H9 (cell line): ENCODE data around the gene PLA1A. TPM values are rescaled to one million over a fixed set of nuclear protein-coding genes. Genes with fewer than 3 reads are reported as not detected.

ENCODE experiments used
- DNase-seq: peaks from one replicate; pipeline ENCODE4 v3.0.0-alpha.2; 2017
- H2AFZ ChIP-seq: one replicate; pipeline ENCODE4 v1.6.1; 2013; ENCODE audit warnings: mild to moderate bottlenecking, low read length, control low read depth, moderate library complexity
- H2AK5ac ChIP-seq: 2 replicates; pipeline ENCODE4 v1.6.1; 2013; ENCODE audit warnings: low read length, control low read depth, mixed read lengths; ENCODE audit not compliant: insufficient read length
- H2BK120ac ChIP-seq: one replicate; pipeline ENCODE4 v1.6.1; 2013; ENCODE audit warnings: low read depth, mild to moderate bottlenecking, low read length, control low read depth, inconsistent platforms; ENCODE audit not compliant: poor library complexity, severe bottlenecking
- H2BK12ac ChIP-seq: 2 replicates; pipeline ENCODE4 v1.6.1; 2013; ENCODE audit warnings: low read length, control low read depth, mixed read lengths, low read depth; ENCODE audit not compliant: insufficient read length
- H2BK15ac ChIP-seq: 2 replicates; pipeline ENCODE4 v1.6.1; 2013; ENCODE audit warnings: low read depth, low read length, control low read depth
- H2BK20ac ChIP-seq: one replicate; pipeline ENCODE4 v1.6.1; 2013; ENCODE audit warnings: low read depth, mild to moderate bottlenecking, low read length, control low read depth, inconsistent platforms; ENCODE audit not compliant: poor library complexity, severe bottlenecking
- H2BK5ac ChIP-seq: 2 replicates; pipeline ENCODE4 v1.6.1; 2013; ENCODE audit warnings: low read length, control low read depth, mixed read lengths; ENCODE audit not compliant: insufficient read length
- H3K14ac ChIP-seq: 2 replicates; pipeline ENCODE4 v1.6.1; 2013; ENCODE audit warnings: low read length, control low read depth; ENCODE audit not compliant: insufficient read depth
- H3K18ac ChIP-seq: 2 replicates; pipeline ENCODE4 v1.6.1; 2013; ENCODE audit warnings: low read depth, mild to moderate bottlenecking, mixed read lengths, low read length, control low read depth; ENCODE audit not compliant: insufficient read length
- H3K23ac ChIP-seq: 2 replicates; pipeline ENCODE4 v1.6.1; 2013; ENCODE audit warnings: low read length, control low read depth, mixed read lengths, low read depth; ENCODE audit not compliant: insufficient read length
- H3K23me2 ChIP-seq: 2 replicates; pipeline ENCODE4 v1.6.1; 2013; ENCODE audit warnings: low read depth, mild to moderate bottlenecking, mixed read lengths, low read length, control low read depth; ENCODE audit not compliant: insufficient read length, poor library complexity, severe bottlenecking
- H3K27ac ChIP-seq: 2 replicates; pipeline ENCODE4 v1.5.1; 2013; ENCODE audit warnings: low read length, control low read depth, mixed read lengths, low read depth; ENCODE audit not compliant: insufficient read length
- H3K27me3 ChIP-seq: 2 replicates; pipeline ENCODE4 v1.6.1; 2013; ENCODE audit warnings: low read length, control low read depth, inconsistent platforms; ENCODE audit not compliant: insufficient read depth
- H3K4ac ChIP-seq: 2 replicates; pipeline ENCODE4 v1.6.1; 2013; ENCODE audit warnings: low read depth, mild to moderate bottlenecking, control low read depth, inconsistent platforms, low read length, moderate library complexity
- H3K4me1 ChIP-seq: 2 replicates; pipeline ENCODE4 v1.6.1; 2013; ENCODE audit warnings: low read length, control low read depth, inconsistent platforms; ENCODE audit not compliant: insufficient read depth
- H3K4me2 ChIP-seq: 2 replicates; pipeline ENCODE4 v1.6.1; 2013; ENCODE audit warnings: low read length, control low read depth, mixed read lengths; ENCODE audit not compliant: insufficient read length, insufficient read depth
- H3K56ac ChIP-seq: 2 replicates; pipeline ENCODE4 v1.6.1; 2013; ENCODE audit warnings: low read depth, mild to moderate bottlenecking, mixed read lengths, low read length, control low read depth; ENCODE audit not compliant: insufficient read length
- H3K79me1 ChIP-seq: 2 replicates; pipeline ENCODE4 v1.6.1; 2013; ENCODE audit warnings: low read depth, mild to moderate bottlenecking, moderate library complexity, low read length, control low read depth, inconsistent platforms; ENCODE audit not compliant: insufficient read depth, poor library complexity, severe bottlenecking
- H3K79me2 ChIP-seq: 2 replicates; pipeline ENCODE4 v1.6.1; 2013; ENCODE audit warnings: low read length, control low read depth, inconsistent platforms; ENCODE audit not compliant: insufficient read depth
- H3K9ac ChIP-seq: 2 replicates; pipeline ENCODE4 v1.6.1; 2013; ENCODE audit warnings: low read length, control low read depth, mixed read lengths; ENCODE audit not compliant: insufficient read length; ENCODE audit errors: extremely low read depth
- H3K9me3 ChIP-seq: one replicate; pipeline ENCODE4 v1.6.1; 2013; ENCODE audit warnings: low read depth, low read length, inconsistent platforms; ENCODE audit not compliant: control insufficient read depth
- H3T11ph ChIP-seq: one replicate; pipeline ENCODE4 v1.6.1; 2013; ENCODE audit warnings: mild to moderate bottlenecking, low read length, control low read depth, inconsistent platforms
- H4K20me1 ChIP-seq: one replicate; pipeline ENCODE4 v1.6.1; 2013; ENCODE audit not compliant: control insufficient read depth, insufficient read length, insufficient read depth
- H4K5ac ChIP-seq: 2 replicates; pipeline ENCODE4 v1.6.1; 2013; ENCODE audit warnings: low read depth, mild to moderate bottlenecking, mixed read lengths, low read length, control low read depth; ENCODE audit not compliant: insufficient read length
- H4K8ac ChIP-seq: replicated peaks from 2 replicates; pipeline ENCODE4 v1.6.1; 2013; ENCODE audit warnings: low read length, control low read depth, mixed read lengths, low read depth; ENCODE audit not compliant: insufficient read length
- H4K91ac ChIP-seq: 2 replicates; pipeline ENCODE4 v1.6.1; 2013; ENCODE audit warnings: low read depth, mild to moderate bottlenecking, moderate library complexity, mixed read lengths, low read length, control low read depth; ENCODE audit not compliant: insufficient read length
- H3K27ac Mint-ChIP-seq, 3 experiments: 2 replicates in 2 of 3; 3 replicates in 1 of 3; pipeline ENCODE4 v1.8.0; 2020 to 2021; ENCODE audit warnings: mixed read lengths in 3 of 3, mild to moderate bottlenecking in 1 of 3, moderate library complexity in 1 of 3
- H3K27me3 Mint-ChIP-seq: 2 replicates; pipeline ENCODE4 v1.8.0; 2021; ENCODE audit warnings: low read depth, mild to moderate bottlenecking, moderate library complexity, mixed read lengths
- H3K36me3 Mint-ChIP-seq, 3 experiments: 2 replicates in 2 of 3; 3 replicates in 1 of 3; pipeline ENCODE4 v1.8.0; 2020 to 2021; ENCODE audit warnings: low read depth in 3 of 3, mixed read lengths in 3 of 3; ENCODE audit not compliant: insufficient read depth in 1 of 3
- H3K4me1 Mint-ChIP-seq, 2 experiments: 2 replicates each; pipeline ENCODE4 v1.8.0; 2020; ENCODE audit warnings: mixed read lengths in 2 of 2
- H3K4me3 Mint-ChIP-seq, 2 experiments: 2 replicates in 1 of 2; 3 replicates in 1 of 2; pipeline ENCODE4 v1.8.0; 2020 to 2021; ENCODE audit warnings: mild to moderate bottlenecking in 2 of 2, mixed read lengths in 2 of 2, moderate library complexity in 1 of 2
- H3K9me3 Mint-ChIP-seq, 2 experiments: 2 replicates in 1 of 2; 3 replicates in 1 of 2; pipeline ENCODE4 v1.8.0; 2020; ENCODE audit warnings: mild to moderate bottlenecking in 2 of 2, mixed read lengths in 2 of 2, moderate library complexity in 1 of 2
- CTCF ChIP-seq: fragments of 200-600 bp; sonication (generic); conservative IDR thresholded peaks from 3 replicates; pipeline ENCODE4 v1.8.0; 2021; ENCODE audit warnings: antibody characterized with exemption, mild to moderate bottlenecking
- WGBS: extraction: QIAGEN DNeasy Blood & Tissue Kit; methylation state at CpG from one replicate; pipeline ENCODE4 v1.1.7; 2013; ENCODE audit warnings: missing lambda C conversion rate, low lambda C conversion rate, mixed read lengths; ENCODE audit not compliant: insufficient read length; ENCODE audit errors: extremely low coverage; 5-methylcytosine and 5-hydroxymethylcytosine counted together
- total RNA-seq: library from RNA; stranded (reverse); gene quantifications from 2 replicates; pipeline ENCODE4 v1.2.1, GENCODE V29; 2021

Gene PLA1A
- total RNA-seq, 1 experiment from 2014 or later: not detected

- no peak for TF ChIP-seq CTCF
- WGBS: no CpG with 5 or more reads among the region's 1 CpG
- DNase-seq: no peak
- Histone ChIP-seq H3K79me2 (no peaks in the 10 kb centered on the region), H2BK20ac (no peak overlapping the region), H3K23ac (no peak overlapping the region), H2BK15ac (no peak overlapping the region), H4K20me1 (no peaks in the 10 kb centered on the region), H3K4me2 (no peak overlapping the region), H3K56ac (no peak overlapping the region), H3K4ac (no peak overlapping the region), H3K14ac (no peak overlapping the region), H3K9me3 (no peaks in the 10 kb centered on the region), H4K91ac (no peak overlapping the region), H2AFZ (no peak overlapping the region), H3K23me2 (no peaks in the 10 kb centered on the region), H3K79me1 (no peaks in the 10 kb centered on the region), H2BK12ac (no peak overlapping the region), H2AK5ac (no peak overlapping the region), H4K8ac (no peak overlapping the region), H2BK120ac (no peak overlapping the region), H3T11ph (no peak overlapping the region), H4K5ac (no peak overlapping the region), H3K27ac (no peak overlapping the region), H3K27me3 (no peaks in the 10 kb centered on the region), H3K18ac (no peak overlapping the region), H3K9ac (no peak overlapping the region), H3K4me1 (no peaks in the 10 kb centered on the region; the same call in 1 of the 2 replicates), H2BK5ac (no peak overlapping the region)
- H3K27me3 Mint-ChIP-seq: peaks cover 5% of the 10 kb centered on the region
- no peak overlapping the region for H3K4me3 Mint-ChIP-seq
- peaks cover 17 to 20% of the 10 kb centered on the region in 2 experiments for H3K4me1 Mint-ChIP-seq
- H3K36me3 Mint-ChIP-seq: peaks cover 0 to 5% (median 2%) of the 10 kb centered on the region in 3 experiments; a peak in 5 of 7 replicates
- no peak overlapping the region for H3K27ac Mint-ChIP-seq
- H3K9me3 Mint-ChIP-seq: peaks cover 6 to 13% of the 10 kb centered on the region in 2 experiments; a peak in 4 of 5 replicates
Observed at GRCh38 chr3:119592861-119593260, 4.8 kb upstream of the PLA1A start.
